A549 (cell line): ENCODE measurements around the gene ZNF669. TPM values are rescaled to one million over a fixed set of nuclear protein-coding genes. Genes with fewer than 3 reads are reported as not detected.

Source experiments
- ATAC-seq, 2 experiments: fragments of 200-7000 bp in 1 of 2; fragments of >200 bp in 1 of 2; cut with Nextera tagmentation in 1 of 2; cut with Tn5 transposase in 1 of 2; 3 replicates each; pipeline versions ENCODE4 v1.8.0 to v1.9.1; 2018 to 2020; ENCODE audit warnings: mild to moderate bottlenecking in 1 of 2, moderate library complexity in 1 of 2
- CTCF ChIA-PET: fragments of 300-600 bp; sonication (Branson Sonifier 250); formaldehyde crosslinking; extraction: SDS; loops from one replicate; lab custom pipeline; 2021; ENCODE audit warnings: antibody characterized with exemption, inconsistent platforms; lab: Yijun Ruan, JAX
- POLR2A ChIA-PET: fragments of 350-600 bp; formaldehyde crosslinking; extraction: SDS; loops from one replicate; lab custom pipeline; 2021; ENCODE audit warnings: antibody characterized with exemption, inconsistent platforms; lab: Yijun Ruan, JAX
- DNase-seq, 2 experiments: peaks; one replicate each; pipeline versions ENCODE4 v3.0.0 to v3.0.0-alpha.2; 2011 to 2016; ENCODE audit warnings: low read depth in 1 of 2, low spot score in 1 of 2
- FAIRE-seq: peaks from 2 replicates; lab custom pipeline; 2011; peaks lifted over from hg19 to GRCh38; lab: Jason Lieb, UNC
- H3K27ac ChIP-seq, 2 experiments: fragments of >200 bp; sonication (Bioruptor Twin); formaldehyde crosslinking; 3 replicates each; pipeline ENCODE4 v1.5.1; 2016 to 2017
- H3K4me1 ChIP-seq: fragments of >200 bp; sonication (Bioruptor Twin); formaldehyde crosslinking; 3 replicates; pipeline ENCODE4 v1.6.1; 2016
- H3K4me2 ChIP-seq: fragments of >200 bp; sonication (Bioruptor Twin); formaldehyde crosslinking; 3 replicates; pipeline ENCODE4 v1.6.1; 2016
- H3K4me3 ChIP-seq: fragments of >200 bp; sonication (Bioruptor Twin); formaldehyde crosslinking; 3 replicates; pipeline ENCODE4 v1.5.1; 2016
- H3K9me3 ChIP-seq: fragments of >200 bp; sonication (Bioruptor Twin); formaldehyde crosslinking; 3 replicates; pipeline ENCODE4 v1.6.1; 2016
- CBX2 ChIP-seq: fragments of 200-600 bp; sonication (generic); IDR thresholded peaks from 2 replicates; pipeline ENCODE4 v1.6.1; 2016; ENCODE audit warnings: low read depth, mild to moderate bottlenecking, borderline replicate concordance
- CHD4 ChIP-seq: fragments of 200-600 bp; sonication (generic); IDR thresholded peaks from 2 replicates; pipeline ENCODE4 v1.6.1; 2016; ENCODE audit warnings: antibody characterized with exemption, mild to moderate bottlenecking, borderline replicate concordance
- EHF ChIP-seq: fragments of 250-450 bp; sonication (Bioruptor Pico); IDR thresholded peaks from 2 replicates; pipeline ENCODE4 v1.5.0; 2020; ENCODE audit warnings: mild to moderate bottlenecking
- EHMT2 ChIP-seq: fragments of 200-600 bp; sonication (generic); IDR thresholded peaks from 2 replicates; pipeline ENCODE4 v1.6.1; 2016; ENCODE audit warnings: antibody characterized with exemption, low read depth, mild to moderate bottlenecking, moderate library complexity
- FOSL2 ChIP-seq, 2 experiments: fragments of 450-650 bp in 1 of 2; fragments of >200 bp in 1 of 2; sonication (Bioruptor Twin) in 1 of 2; formaldehyde crosslinking; IDR thresholded peaks; 2 replicates each; pipeline versions ENCODE4 v1.5.0 to v1.6.1; 2016 to 2020; ENCODE audit warnings: mild to moderate bottlenecking in 1 of 2, moderate library complexity in 1 of 2
- GATA3 ChIP-seq: IDR thresholded peaks from 2 replicates; pipeline ENCODE4 v1.6.1; 2012; ENCODE audit warnings: borderline replicate concordance
- HEYL ChIP-seq: fragments of 250-450 bp; sonication (Bioruptor Pico); IDR thresholded peaks from 2 replicates; pipeline ENCODE4 v1.8.0; 2021; ENCODE audit warnings: mild to moderate bottlenecking, moderate library complexity
- HOXA7 ChIP-seq: fragments of 250-450 bp; sonication (Bioruptor Pico); IDR thresholded peaks from 2 replicates; pipeline ENCODE4 v1.5.0; 2020; ENCODE audit warnings: mild to moderate bottlenecking, moderate library complexity
- HOXB13 ChIP-seq: fragments of 250-450 bp; sonication (Bioruptor Pico); IDR thresholded peaks from 2 replicates; pipeline ENCODE4 v1.5.0; 2020; ENCODE audit warnings: low read depth, mild to moderate bottlenecking, moderate library complexity
- JUN ChIP-seq, 2 experiments: fragments of >200 bp; sonication (Bioruptor Twin); formaldehyde crosslinking; IDR thresholded peaks; 2 replicates in 1 of 2; 3 replicates in 1 of 2; pipeline ENCODE4 v1.6.1; 2016 to 2017
- JUNB ChIP-seq: fragments of >200 bp; sonication (Bioruptor Twin); formaldehyde crosslinking; IDR thresholded peaks from 2 replicates; pipeline ENCODE4 v1.6.1; 2016
- MAX ChIP-seq: IDR thresholded peaks from 2 replicates; pipeline ENCODE4 v1.6.1; 2012
- NFE2L2 ChIP-seq: fragments of 150-350 bp; conservative IDR thresholded peaks from 2 replicates; pipeline ENCODE4 v1.6.1; 2014; ENCODE audit warnings: low read length
- RAD21 ChIP-seq, 2 experiments: fragments of >200 bp in 1 of 2; sonication (Bioruptor Twin) in 1 of 2; formaldehyde crosslinking in 1 of 2; IDR thresholded peaks in 1 of 2; conservative IDR thresholded peaks in 1 of 2; 2 replicates in 1 of 2; 3 replicates in 1 of 2; pipeline ENCODE4 v1.6.1; 2012 to 2018; ENCODE audit warnings: inconsistent platforms in 1 of 2
- RCOR1 ChIP-seq: fragments of 150-350 bp; IDR thresholded peaks from 2 replicates; pipeline ENCODE4 v1.6.1; 2014; ENCODE audit warnings: antibody characterized with exemption, low read length, low read depth
- RFX5 ChIP-seq: fragments of 450-650 bp; IDR thresholded peaks from 2 replicates; pipeline ENCODE4 v1.7.1; 2014; ENCODE audit warnings: antibody characterized with exemption, mild to moderate bottlenecking, moderate library complexity
- SMC3 ChIP-seq: fragments of >200 bp; sonication (Bioruptor Twin); formaldehyde crosslinking; IDR thresholded peaks from 3 replicates; pipeline ENCODE4 v1.6.1; 2018; ENCODE audit warnings: inconsistent platforms
- TP53 ChIP-seq: fragments of 250-450 bp; sonication (Bioruptor Pico); IDR thresholded peaks from 2 replicates; pipeline ENCODE4 v1.5.0; 2021; ENCODE audit warnings: mild to moderate bottlenecking, moderate library complexity
- ZFP36 ChIP-seq: fragments of 450-650 bp; IDR thresholded peaks from 2 replicates; pipeline ENCODE4 v1.6.1; 2014; ENCODE audit warnings: borderline replicate concordance; ENCODE audit not compliant: partially characterized antibody
- ZSCAN20 ChIP-seq: fragments of 250-450 bp; sonication (Bioruptor Pico); IDR thresholded peaks from 2 replicates; pipeline ENCODE4 v1.8.0; 2022; ENCODE audit warnings: mild to moderate bottlenecking, moderate library complexity
- WGBS: methylation state at CpG from one replicate; pipeline ENCODE4 v1.1.6; 2017; ENCODE audit errors: missing lambda C conversion rate; 5-methylcytosine and 5-hydroxymethylcytosine counted together
- polyA plus RNA-seq, 4 experiments: library from polyadenylated mRNA; depleted of rRNA in 3 of 4; stranded (reverse); fragments of >200 nt; fragmentation: RNase III in 1 of 4; extraction: RNeasy Plus Mini Kit Qiagen cat#74134 plus additional on column Dnase treatment in 1 of 4; gene quantifications; 2 replicates in 3 of 4; 3 replicates in 1 of 4; pipeline ENCODE4 v1.2.3, GENCODE V29; 2011 to 2017
- TF ChIP-seq, protein P1 (sequence below): fragments of 250-450 bp; sonication (Bioruptor Pico); IDR thresholded peaks from 2 replicates; pipeline ENCODE4 v1.5.0; 2021; ENCODE audit warnings: mild to moderate bottlenecking, moderate library complexity, borderline replicate concordance
- TF ChIP-seq, protein P2 (sequence below): fragments of 150-350 bp; IDR thresholded peaks from 2 replicates; pipeline ENCODE4 v1.6.1; 2014; ENCODE audit warnings: low read depth, mild to moderate bottlenecking, low read length
- TF ChIP-seq, protein P3 (sequence below): fragments of 250-450 bp; sonication (Bioruptor Pico); IDR thresholded peaks from 2 replicates; pipeline ENCODE4 v1.5.0; 2020; ENCODE audit warnings: low read depth, mild to moderate bottlenecking, moderate library complexity
- TF ChIP-seq, protein P4 (sequence below): IDR thresholded peaks from 2 replicates; pipeline ENCODE4 v1.6.1; 2012; ENCODE audit warnings: low read depth, borderline replicate concordance

Gene ZNF669
- polyA plus RNA-seq, 2 of the 4 experiments (the other 2 are of a cell fraction) = 3.6 to 5.3 TPM

GRCh38 chr1:247087256-247087655 is 16.9 kb downstream of the ZNF669 start:
- POLR2A ChIA-PET = interaction anchor here (1.4 kb wide), 1 partner anchor 9 kb away, joined by 4 read pairs; the partner anchor contains the start of gene ZNF670
- H3K4me2 ChIP-seq = no peak overlapping the region
- no peak for TF ChIP-seq SMC3
- TF ChIP-seq TP53 (CRISPR knock-in tag) = no peak
- no peak for TF ChIP-seq FOSL2 (IDR thresholded peaks at IDR 0.05)
- TF ChIP-seq FOSL2 (CRISPR knock-in tag; IDR thresholded peaks at IDR 0.05) = no peak
- TF ChIP-seq, protein P1, sequence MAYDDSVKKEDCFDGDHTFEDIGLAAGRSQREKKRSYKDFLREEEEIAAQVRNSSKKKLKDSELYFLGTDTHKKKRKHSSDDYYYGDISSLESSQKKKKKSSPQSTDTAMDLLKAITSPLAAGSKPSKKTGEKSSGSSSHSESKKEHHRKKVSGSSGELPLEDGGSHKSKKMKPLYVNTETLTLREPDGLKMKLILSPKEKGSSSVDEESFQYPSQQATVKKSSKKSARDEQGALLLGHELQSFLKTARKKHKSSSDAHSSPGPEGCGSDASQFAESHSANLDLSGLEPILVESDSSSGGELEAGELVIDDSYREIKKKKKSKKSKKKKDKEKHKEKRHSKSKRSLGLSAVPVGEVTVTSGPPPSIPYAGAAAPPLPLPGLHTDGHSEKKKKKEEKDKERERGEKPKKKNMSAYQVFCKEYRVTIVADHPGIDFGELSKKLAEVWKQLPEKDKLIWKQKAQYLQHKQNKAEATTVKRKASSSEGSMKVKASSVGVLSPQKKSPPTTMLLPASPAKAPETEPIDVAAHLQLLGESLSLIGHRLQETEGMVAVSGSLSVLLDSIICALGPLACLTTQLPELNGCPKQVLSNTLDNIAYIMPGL (CRISPR knock-in tag) = no peak
- no peak for TF ChIP-seq GATA3
- no peak for TF ChIP-seq NFE2L2
- TF ChIP-seq RAD21 (conservative IDR thresholded peaks at IDR 0.05 in 1 of 2, IDR thresholded peaks at IDR 0.05 in 1 of 2) = no peak
- no peak for TF ChIP-seq CHD4
- TF ChIP-seq, protein P2, sequence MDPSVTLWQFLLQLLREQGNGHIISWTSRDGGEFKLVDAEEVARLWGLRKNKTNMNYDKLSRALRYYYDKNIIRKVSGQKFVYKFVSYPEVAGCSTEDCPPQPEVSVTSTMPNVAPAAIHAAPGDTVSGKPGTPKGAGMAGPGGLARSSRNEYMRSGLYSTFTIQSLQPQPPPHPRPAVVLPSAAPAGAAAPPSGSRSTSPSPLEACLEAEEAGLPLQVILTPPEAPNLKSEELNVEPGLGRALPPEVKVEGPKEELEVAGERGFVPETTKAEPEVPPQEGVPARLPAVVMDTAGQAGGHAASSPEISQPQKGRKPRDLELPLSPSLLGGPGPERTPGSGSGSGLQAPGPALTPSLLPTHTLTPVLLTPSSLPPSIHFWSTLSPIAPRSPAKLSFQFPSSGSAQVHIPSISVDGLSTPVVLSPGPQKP = no peak
- no peak for TF ChIP-seq CBX2
- no peak for TF ChIP-seq EHF (CRISPR knock-in tag)
- no peak for TF ChIP-seq HEYL (CRISPR knock-in tag)
- no peak for TF ChIP-seq JUNB
- CTCF ChIA-PET = no interaction called here
- H3K4me1 ChIP-seq = no peaks in the 10 kb centered on the region
- no peak overlapping the region for H3K27ac ChIP-seq
- FAIRE-seq (no peak), DNase-seq (no peak), ATAC-seq (no peak)
- WGBS = 0% methylated on average over 1 of the region's 1 CpG
- peaks cover 32% of the 10 kb centered on the region for H3K9me3 ChIP-seq
- no peak overlapping the region for H3K4me3 ChIP-seq

- ATAC-seq (no peak), FAIRE-seq (no peak), DNase-seq (no peak)
- no peak overlapping the region for H3K4me2 ChIP-seq
- no peak overlapping the region for H3K4me3 ChIP-seq
- H3K27ac ChIP-seq = no peak overlapping the region
- TF ChIP-seq ZSCAN20 (CRISPR knock-in tag) = no peak
- no peak for TF ChIP-seq MAX
- TF ChIP-seq GATA3 = no peak
- TF ChIP-seq RFX5 = no peak
- TF ChIP-seq, protein P3, sequence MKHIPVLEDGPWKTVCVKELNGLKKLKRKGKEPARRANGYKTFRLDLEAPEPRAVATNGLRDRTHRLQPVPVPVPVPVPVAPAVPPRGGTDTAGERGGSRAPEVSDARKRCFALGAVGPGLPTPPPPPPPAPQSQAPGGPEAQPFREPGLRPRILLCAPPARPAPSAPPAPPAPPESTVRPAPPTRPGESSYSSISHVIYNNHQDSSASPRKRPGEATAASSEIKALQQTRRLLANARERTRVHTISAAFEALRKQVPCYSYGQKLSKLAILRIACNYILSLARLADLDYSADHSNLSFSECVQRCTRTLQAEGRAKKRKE = no peak
- no peak for TF ChIP-seq ZFP36
- TF ChIP-seq, protein P4, sequence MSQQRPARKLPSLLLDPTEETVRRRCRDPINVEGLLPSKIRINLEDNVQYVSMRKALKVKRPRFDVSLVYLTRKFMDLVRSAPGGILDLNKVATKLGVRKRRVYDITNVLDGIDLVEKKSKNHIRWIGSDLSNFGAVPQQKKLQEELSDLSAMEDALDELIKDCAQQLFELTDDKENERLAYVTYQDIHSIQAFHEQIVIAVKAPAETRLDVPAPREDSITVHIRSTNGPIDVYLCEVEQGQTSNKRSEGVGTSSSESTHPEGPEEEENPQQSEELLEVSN = no peak
- no peak for TF ChIP-seq RAD21 (conservative IDR thresholded peaks at IDR 0.05 in 1 of 2, IDR thresholded peaks at IDR 0.05 in 1 of 2)
- no peak for TF ChIP-seq HOXB13 (CRISPR knock-in tag)
- no peak for TF ChIP-seq EHMT2
- no peak for TF ChIP-seq HOXA7
- no peak for TF ChIP-seq JUN (IDR thresholded peaks at IDR 0.05)
- no peak for TF ChIP-seq RCOR1
- no peak for TF ChIP-seq HEYL (CRISPR knock-in tag)
- CTCF ChIA-PET = no interaction called here
- POLR2A ChIA-PET = no interaction called here
- 51% methylated on average over 6 of the region's 8 CpGs for WGBS
- H3K9me3 ChIP-seq = peaks cover 38% of the 10 kb centered on the region
- no peaks in the 10 kb centered on the region for H3K4me1 ChIP-seq
Observed at GRCh38 chr1:247085310-247085709, 18.8 kb downstream of the ZNF669 start.
